PC-3 (cell line): ENCODE data around the gene REC8.
"Not testable (repeated sequence)": the region's sequence is repeated elsewhere in the genome, so short reads cannot be mapped to it uniquely, and the experiment has no call there.

ENCODE experiments used
- CTCF ChIP-seq: fragments of 300-600 bp; sonication (generic); conservative IDR thresholded peaks from 2 replicates; pipeline ENCODE4 v1.5.1; 2017; ENCODE audit warnings: antibody characterized with exemption, low read depth, mild to moderate bottlenecking, low read length
- EZH2 ChIP-seq: fragments of 300-600 bp; sonication (generic); IDR thresholded peaks from one replicate; pipeline ENCODE4 v1.6.1; 2017; ENCODE audit warnings: antibody characterized with exemption, mild to moderate bottlenecking, low read length; ENCODE audit not compliant: unreplicated experiment
- EZH2phosphoT487 ChIP-seq: fragments of 300-600 bp; sonication (generic); IDR thresholded peaks from 2 replicates; pipeline ENCODE4 v1.6.1; 2018; ENCODE audit warnings: mild to moderate bottlenecking, antibody characterized with exemption, low read length, borderline replicate concordance

- TF ChIP-seq CTCF, EZH2, EZH2phosphoT487: not testable (repeated sequence)
These were observed 31.5 kb downstream of the REC8 start for GRCh38 chr14:24203249-24203886.
